Sigmoid colon (tissue), 4 donors: ENCODE measurements around the gene SLC16A5.

Source experiments
- EP300 ChIP-seq, 4 donors: sonication (generic); formaldehyde crosslinking; IDR thresholded peaks; one replicate each; pipeline ENCODE4 v1.6.1; 2017; ENCODE audit warnings: antibody characterized with exemption in 4 of 4
- POLR2A ChIP-seq, 2 donors: fragments of 450-650 bp; IDR thresholded peaks; one replicate each; pipeline ENCODE4 v1.6.1; 2016; ENCODE audit warnings: antibody characterized with exemption in 2 of 2, mild to moderate bottlenecking in 2 of 2, moderate library complexity in 2 of 2
- POLR2AphosphoS5 ChIP-seq, 4 donors: sonication (generic); formaldehyde crosslinking; IDR thresholded peaks; one replicate each; pipeline ENCODE4 v1.6.1; 2017; ENCODE audit warnings: antibody characterized with exemption in 4 of 4
- TF ChIP-seq, protein P1 (sequence below), 4 experiments: fragments of 450-650 bp in 3 of 4; fragments of 200-600 bp in 1 of 4; IDR thresholded peaks; one replicate each; pipeline ENCODE4 v1.5.1; 2016 to 2019; ENCODE audit warnings: antibody characterized with exemption in 4 of 4, mild to moderate bottlenecking in 3 of 4, moderate library complexity in 2 of 4

DNA sequence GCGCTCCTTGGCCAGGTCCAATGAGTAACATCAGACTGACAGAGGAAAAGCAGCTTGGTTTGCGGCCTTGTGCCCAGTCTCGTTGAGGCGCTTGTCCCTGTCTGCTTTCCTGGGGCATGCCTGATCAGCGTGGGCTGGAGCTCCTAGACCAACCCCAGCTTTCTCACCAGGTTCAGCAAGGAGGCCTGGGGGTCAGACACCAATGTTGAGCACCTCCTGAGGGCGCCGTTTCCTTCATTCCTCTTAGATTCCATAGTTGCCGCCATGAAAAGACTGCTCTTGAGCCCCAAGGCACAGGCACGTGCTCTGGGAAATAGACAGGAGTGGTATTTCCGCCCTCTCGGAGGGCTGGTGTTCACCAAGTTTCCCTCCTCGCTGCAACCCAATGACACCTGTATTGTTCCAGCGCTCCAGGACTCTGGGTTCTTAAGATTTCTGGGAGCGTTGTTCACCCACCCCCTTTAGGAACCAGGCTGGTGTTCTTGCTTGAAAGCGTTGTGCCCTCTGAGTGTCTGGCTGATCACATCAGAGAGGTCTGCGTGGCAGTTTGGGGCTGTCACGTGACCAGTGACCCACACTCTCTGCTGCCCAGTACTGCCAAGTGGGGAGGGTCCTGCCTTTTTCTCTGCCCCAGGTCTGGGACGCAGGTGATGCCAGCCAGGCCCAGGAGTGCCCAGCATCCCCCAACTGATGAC is 22.7 kb upstream of the SLC16A5 start:
- TF ChIP-seq, protein P1, sequence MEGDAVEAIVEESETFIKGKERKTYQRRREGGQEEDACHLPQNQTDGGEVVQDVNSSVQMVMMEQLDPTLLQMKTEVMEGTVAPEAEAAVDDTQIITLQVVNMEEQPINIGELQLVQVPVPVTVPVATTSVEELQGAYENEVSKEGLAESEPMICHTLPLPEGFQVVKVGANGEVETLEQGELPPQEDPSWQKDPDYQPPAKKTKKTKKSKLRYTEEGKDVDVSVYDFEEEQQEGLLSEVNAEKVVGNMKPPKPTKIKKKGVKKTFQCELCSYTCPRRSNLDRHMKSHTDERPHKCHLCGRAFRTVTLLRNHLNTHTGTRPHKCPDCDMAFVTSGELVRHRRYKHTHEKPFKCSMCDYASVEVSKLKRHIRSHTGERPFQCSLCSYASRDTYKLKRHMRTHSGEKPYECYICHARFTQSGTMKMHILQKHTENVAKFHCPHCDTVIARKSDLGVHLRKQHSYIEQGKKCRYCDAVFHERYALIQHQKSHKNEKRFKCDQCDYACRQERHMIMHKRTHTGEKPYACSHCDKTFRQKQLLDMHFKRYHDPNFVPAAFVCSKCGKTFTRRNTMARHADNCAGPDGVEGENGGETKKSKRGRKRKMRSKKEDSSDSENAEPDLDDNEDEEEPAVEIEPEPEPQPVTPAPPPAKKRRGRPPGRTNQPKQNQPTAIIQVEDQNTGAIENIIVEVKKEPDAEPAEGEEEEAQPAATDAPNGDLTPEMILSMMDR (IDR thresholded peaks at IDR 0.05) = no peak
- TF ChIP-seq POLR2AphosphoS5 (IDR thresholded peaks at IDR 0.05) (no peak), EP300 (IDR thresholded peaks at IDR 0.05) (no peak), POLR2A (IDR thresholded peaks at IDR 0.05) (no peak)
